Smooth muscle cell (in vitro differentiated cells): Measurements from ENCODE around the gene STK25. TPM values are rescaled to one million over a fixed set of nuclear protein-coding genes. Genes with fewer than 3 reads are reported as not detected.

ENCODE experiments used
- DNase-seq: peaks from one replicate; lab custom pipeline; 2025; ENCODE audit not compliant: unreplicated experiment; lab: John Stamatoyannopoulos, UW
- H2AFZ ChIP-seq: fragments of 200-600 bp; sonication (generic); 2 replicates; pipeline ENCODE4 v1.6.0; 2016; ENCODE audit warnings: antibody characterized with exemption, low read depth, mild to moderate bottlenecking
- H3F3A ChIP-seq: fragments of 200-600 bp; sonication (generic); 2 replicates; pipeline ENCODE4 v1.6.0; 2017; ENCODE audit warnings: antibody characterized with exemption, low read depth
- H3K27ac ChIP-seq: fragments of 200-600 bp; sonication (generic); 2 replicates; pipeline ENCODE4 v1.5.1; 2016; ENCODE audit warnings: low read depth, mild to moderate bottlenecking
- H3K27me3 ChIP-seq: fragments of 200-600 bp; sonication (generic); 2 replicates; pipeline ENCODE4 v1.6.1; 2016; ENCODE audit warnings: low read depth, mild to moderate bottlenecking
- H3K36me3 ChIP-seq: fragments of 200-600 bp; sonication (generic); 2 replicates; pipeline ENCODE4 v1.5.1; 2016; ENCODE audit warnings: low read depth
- H3K4me1 ChIP-seq: fragments of 200-600 bp; sonication (generic); 2 replicates; pipeline ENCODE4 v1.5.1; 2016; ENCODE audit warnings: low read depth
- H3K4me2 ChIP-seq: fragments of 200-600 bp; sonication (generic); 2 replicates; pipeline ENCODE4 v1.6.0; 2016; ENCODE audit warnings: mild to moderate bottlenecking
- H3K4me3 ChIP-seq: fragments of 200-600 bp; sonication (generic); 2 replicates; pipeline ENCODE4 v1.5.1; 2016; ENCODE audit warnings: mild to moderate bottlenecking
- H3K79me2 ChIP-seq: fragments of 200-600 bp; sonication (generic); 2 replicates; pipeline ENCODE4 v1.6.0; 2016; ENCODE audit warnings: low read depth, mild to moderate bottlenecking
- H3K9ac ChIP-seq: fragments of 200-600 bp; sonication (generic); 2 replicates; pipeline ENCODE4 v1.6.0; 2016; ENCODE audit warnings: low read depth
- H3K9me3 ChIP-seq: fragments of 200-600 bp; sonication (generic); replicated peaks from 2 replicates; pipeline ENCODE4 v1.5.1; 2016; ENCODE audit warnings: low read depth
- H4K20me1 ChIP-seq: fragments of 200-600 bp; sonication (generic); 2 replicates; pipeline ENCODE4 v1.6.0; 2016; ENCODE audit warnings: low read depth
- CTCF ChIP-seq: fragments of 200-600 bp; sonication (generic); IDR thresholded peaks from 2 replicates; pipeline ENCODE4 v1.5.1; 2017; ENCODE audit warnings: borderline replicate concordance, mild to moderate bottlenecking, antibody characterized with exemption; ENCODE audit not compliant: insufficient read depth, poor library complexity, severe bottlenecking
- WGBS: methylation state at CpG from one replicate; pipeline ENCODE4 v1.1.7; 2016; ENCODE audit warnings: low lambda C conversion rate; 5-methylcytosine and 5-hydroxymethylcytosine counted together
- polyA plus RNA-seq: library from polyadenylated mRNA; unstranded; fragments of >200 nt; fragmentation: Nextera tagmentation; extraction: Ambion mirVana; gene quantifications from 2 replicates; pipeline ENCODE4 v1.2.1, GENCODE V29; 2016
- total RNA-seq: library from RNA; depleted of rRNA; stranded (reverse); fragments of >200 nt; gene quantifications from 2 replicates; pipeline ENCODE4 v1.2.3, GENCODE V29; 2014

STK25 gene
- total and polyA plus RNA-seq, 2 experiments from 2014 or later = 200 to 212 TPM

DNA sequence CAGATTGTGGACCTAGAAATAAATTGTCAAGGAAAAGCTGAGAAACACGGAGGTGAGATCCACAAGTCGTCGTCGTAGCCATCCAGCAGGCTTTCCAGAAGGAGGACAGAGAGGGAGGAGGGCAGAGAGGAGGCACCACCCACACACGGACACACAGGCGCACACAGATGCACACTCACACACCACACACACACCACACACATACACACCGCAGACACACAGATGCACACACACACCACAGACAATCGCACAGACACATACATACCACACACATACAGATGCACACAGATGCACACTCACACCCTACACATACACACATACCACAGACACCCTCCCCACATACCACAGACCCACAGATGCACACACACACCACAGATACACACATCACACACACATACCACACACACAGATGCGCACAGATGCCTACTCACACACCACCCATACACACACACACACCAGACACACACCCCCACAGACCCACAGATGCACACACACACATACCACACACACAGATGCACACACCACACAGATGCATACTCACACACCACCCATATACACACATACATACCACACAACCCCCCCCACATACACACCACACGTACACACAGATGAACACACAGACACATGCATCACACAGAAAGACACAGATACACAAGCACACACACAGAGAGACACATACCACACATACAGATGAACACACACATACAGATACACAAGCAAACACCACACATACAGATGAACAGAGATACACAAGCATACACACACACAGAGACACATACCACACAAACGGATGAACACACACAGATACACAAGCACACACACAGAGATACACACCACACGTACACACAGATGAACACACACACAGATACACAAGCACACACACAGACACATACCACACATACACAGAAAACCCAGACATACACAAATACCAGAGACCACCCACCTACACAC is 37.4 kb upstream of the STK25 start:
- peaks cover 20% of the 10 kb centered on the region for H3K27me3 ChIP-seq
- H3K4me3 ChIP-seq = no peak overlapping the region
- no peak for DNase-seq
- H3K9ac ChIP-seq = no peak overlapping the region
- H3K4me1 ChIP-seq = peaks cover 12% of the 10 kb centered on the region
- no peak for TF ChIP-seq CTCF
- no peak overlapping the region for H2AFZ ChIP-seq
- WGBS = 93% methylated on average over 6 of the region's 12 CpGs
- H3F3A ChIP-seq = peaks cover 12% of the 10 kb centered on the region
- H4K20me1 ChIP-seq = no peaks in the 10 kb centered on the region
- H3K9me3 ChIP-seq = no peaks in the 10 kb centered on the region
- H3K36me3 ChIP-seq = no peaks in the 10 kb centered on the region
- H3K79me2 ChIP-seq = no peaks in the 10 kb centered on the region
- no peak overlapping the region for H3K4me2 ChIP-seq
- H3K27ac ChIP-seq = no peak overlapping the region

DNA sequence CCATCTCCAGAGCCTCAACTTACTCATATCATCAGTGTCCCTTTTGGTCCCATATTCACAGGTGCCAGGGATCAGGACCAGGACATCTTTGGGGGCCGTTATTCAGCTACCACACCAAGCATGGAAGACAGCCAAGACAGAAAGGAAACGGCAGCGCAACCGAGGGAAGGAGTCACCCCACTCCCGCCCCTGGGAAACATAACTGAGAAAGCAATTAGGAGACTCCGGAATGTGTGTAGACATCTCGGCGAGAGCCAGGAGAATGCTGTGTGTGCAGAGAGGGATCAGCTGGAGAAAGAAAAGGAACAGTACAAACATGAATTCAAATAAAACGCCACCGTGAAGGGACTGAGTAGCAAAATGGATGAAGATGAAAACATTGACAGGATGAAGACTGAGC is 36.7 kb upstream of the STK25 start:
- Histone ChIP-seq H3F3A (peaks cover 12% of the 10 kb centered on the region), H2AFZ (no peak overlapping the region), H3K9me3 (no peaks in the 10 kb centered on the region), H3K4me1 (peaks cover 14% of the 10 kb centered on the region), H3K27ac (no peak overlapping the region), H3K36me3 (no peaks in the 10 kb centered on the region), H3K27me3 (peaks cover 24% of the 10 kb centered on the region), H4K20me1 (no peaks in the 10 kb centered on the region), H3K79me2 (no peaks in the 10 kb centered on the region), H3K9ac (no peak overlapping the region), H3K4me2 (no peak overlapping the region), H3K4me3 (no peak overlapping the region)
- no peak for TF ChIP-seq CTCF
- 64% methylated on average over 10 of the region's 10 CpGs for WGBS
- no peak for DNase-seq

GRCh38 chr2:241542278-241542605 is 33.9 kb upstream of the STK25 start:
- Histone ChIP-seq H2AFZ (no peak overlapping the region), H3K79me2 (no peaks in the 10 kb centered on the region), H3F3A (peaks cover 7% of the 10 kb centered on the region), H3K4me2 (no peak overlapping the region), H3K4me1 (peaks cover 14% of the 10 kb centered on the region), H4K20me1 (no peaks in the 10 kb centered on the region), H3K9me3 (no peaks in the 10 kb centered on the region), H3K36me3 (no peaks in the 10 kb centered on the region), H3K27me3 (peaks cover 24% of the 10 kb centered on the region), H3K4me3 (no peak overlapping the region), H3K27ac (no peak overlapping the region), H3K9ac (no peak overlapping the region)
- no peak for DNase-seq
- 84% methylated on average over 14 of the region's 15 CpGs for WGBS
- no peak for TF ChIP-seq CTCF
